GM18502 (cell line): ENCODE results near the gene UNC13D.
"Not testable (repeated sequence)": the region's sequence is repeated elsewhere in the genome, so short reads cannot be mapped to it uniquely, and the experiment has no call there.

Experiments used
- ATAC-seq: cut with Tn5 transposase; IDR thresholded peaks from one replicate; pipeline ENCODE4 v1.9.1; 2021; ENCODE audit warnings: mild to moderate bottlenecking; ENCODE audit not compliant: unreplicated experiment, poor library complexity

UNC13D gene

DNA sequence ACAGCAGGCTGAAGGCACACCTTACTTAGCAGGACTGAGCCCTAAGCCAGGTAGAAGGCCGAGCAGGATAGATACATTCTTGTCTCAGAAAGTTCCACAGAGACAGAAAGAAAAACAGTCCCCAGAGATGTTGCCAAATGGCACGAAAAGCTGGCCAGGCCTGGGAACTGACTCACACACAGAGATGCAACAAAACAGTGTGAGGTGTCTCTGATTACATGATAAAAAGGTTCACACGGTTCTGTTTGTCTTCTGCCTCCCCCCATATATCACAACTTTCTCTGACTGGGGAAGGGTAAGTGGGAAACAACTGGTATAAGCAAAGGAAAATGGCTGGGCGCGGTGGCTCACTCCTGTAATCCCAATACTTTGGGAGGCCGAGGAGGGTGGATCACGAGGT is 9.2 kb upstream of the UNC13D start:
- ATAC-seq = no peak

DNA sequence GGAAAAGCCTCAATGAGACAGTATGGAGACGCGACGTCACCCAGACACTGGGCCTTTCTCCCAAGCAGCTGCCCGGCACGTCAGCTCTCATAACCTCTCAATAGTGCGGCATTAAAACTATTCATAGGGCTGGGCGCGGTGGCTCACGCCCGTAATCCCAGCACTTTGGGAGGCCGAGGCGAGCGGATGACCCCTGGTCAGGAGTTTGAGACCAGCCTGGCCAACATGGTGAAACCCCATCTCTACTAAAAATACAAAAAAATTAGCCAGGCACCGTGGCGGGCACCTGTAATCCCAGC is 7.4 kb upstream of the UNC13D start:
- ATAC-seq = not testable (repeated sequence)

DNA sequence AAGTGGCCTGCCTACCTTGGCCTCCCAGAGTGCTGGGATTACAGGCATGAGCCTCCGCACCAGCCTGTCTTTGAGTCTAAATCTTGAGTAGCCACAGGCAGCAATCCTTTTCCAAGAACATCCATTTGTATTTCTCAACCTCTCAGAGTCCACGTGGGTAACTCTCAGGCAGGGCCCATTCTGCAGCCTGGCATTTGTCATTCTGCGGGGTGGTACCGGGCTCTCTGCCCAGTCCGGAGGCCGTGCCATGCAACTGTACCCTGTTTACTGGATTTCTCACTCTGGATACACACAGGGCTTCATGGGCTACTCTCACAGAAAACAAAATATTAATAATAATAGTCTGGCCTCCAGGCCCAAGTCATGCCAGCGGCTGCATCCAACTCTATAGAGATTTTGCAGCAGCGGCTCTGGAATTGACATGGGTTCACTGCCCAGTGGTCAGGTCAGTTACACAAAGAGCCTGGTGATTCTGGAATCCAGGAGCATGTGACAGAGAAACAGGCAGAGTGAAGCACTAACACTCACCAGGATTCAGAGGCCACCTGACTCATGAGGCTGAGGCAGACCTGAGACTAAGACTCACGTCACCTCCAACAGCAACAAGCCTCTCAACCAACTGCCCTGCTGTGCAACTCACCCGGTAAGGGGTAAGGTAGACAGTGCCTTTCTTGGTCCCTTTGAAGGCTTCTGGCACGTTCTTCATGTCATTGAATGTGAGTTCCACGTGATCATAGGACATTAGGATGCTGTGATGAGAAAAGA is 6.9 kb upstream of the UNC13D start:
- no peak for ATAC-seq

DNA sequence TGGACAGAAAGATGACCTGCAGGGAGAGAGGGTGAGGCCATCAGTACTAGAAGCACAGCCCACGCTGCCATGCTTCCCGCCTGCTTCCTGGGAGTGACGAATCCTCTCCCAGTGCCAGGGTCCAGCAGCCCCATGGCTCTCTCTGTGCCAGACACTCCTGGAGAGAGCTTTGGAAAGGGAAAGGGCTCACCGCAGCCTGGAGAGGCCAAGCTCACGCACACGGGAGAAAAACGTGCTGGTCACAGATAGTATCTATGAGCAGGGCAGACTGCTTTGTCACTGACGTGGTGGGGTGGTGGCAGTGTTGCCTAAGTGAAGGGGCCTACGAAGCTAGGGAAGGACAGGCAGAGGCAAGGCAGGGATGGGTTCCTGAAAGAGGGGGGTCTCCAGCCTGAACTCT is 5.5 kb upstream of the UNC13D start:
- no peak for ATAC-seq

DNA sequence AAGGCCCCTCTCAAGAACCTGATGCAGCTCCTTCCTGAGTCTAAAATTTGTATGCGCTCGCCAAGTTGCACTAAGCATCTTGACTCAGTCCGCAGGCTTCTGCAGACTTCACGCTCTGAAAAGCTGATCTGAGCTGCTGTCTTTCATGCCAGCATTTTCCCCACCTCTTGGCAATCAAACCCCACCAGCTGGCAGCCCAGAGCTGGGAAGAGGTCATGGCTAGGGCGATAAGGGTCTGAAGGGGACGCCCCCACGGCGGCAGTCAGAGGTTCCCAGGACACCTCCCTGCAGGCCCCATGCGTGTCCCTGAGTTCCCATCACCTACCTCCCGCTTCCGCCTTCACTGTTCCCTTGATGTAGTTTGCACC is 5.1 kb upstream of the UNC13D start:
- ATAC-seq = no peak

DNA sequence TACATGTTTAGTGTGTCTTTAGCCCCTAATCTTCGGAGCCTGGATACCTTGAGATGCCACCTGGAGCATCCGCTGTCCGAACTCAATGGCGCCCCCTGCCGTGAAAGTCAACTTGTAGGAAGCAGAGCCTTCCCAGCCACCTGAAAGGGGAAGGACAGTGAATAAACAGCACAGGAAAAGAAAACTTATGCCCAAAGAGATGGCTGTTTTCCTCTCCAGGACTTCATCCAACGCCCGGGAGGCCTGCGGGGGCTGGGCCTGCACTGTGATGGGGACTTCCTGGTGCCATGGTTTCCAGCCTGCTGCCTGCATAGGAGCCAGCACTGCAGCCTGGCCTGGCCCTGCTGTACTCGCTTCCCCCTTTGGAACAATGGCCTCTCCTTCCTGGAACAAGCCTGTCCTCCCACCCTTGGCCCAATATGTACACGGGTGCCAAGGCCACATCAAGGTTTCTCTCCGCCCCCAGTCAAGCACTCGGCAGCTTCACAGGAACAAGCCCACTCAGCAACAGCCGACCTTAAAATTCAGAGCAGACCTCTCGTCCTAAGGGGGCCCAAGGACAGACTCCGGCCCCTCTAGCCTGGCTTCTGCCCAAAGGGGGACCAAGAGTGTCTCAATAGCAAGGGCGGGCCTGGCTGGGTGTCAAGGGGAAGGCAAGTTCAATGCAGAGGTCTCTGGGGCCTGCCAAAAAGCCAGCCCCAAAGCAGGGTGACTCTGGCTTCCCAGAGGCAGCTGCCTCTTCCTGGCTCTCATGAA is 4.5 kb upstream of the UNC13D start:
- no peak for ATAC-seq

DNA sequence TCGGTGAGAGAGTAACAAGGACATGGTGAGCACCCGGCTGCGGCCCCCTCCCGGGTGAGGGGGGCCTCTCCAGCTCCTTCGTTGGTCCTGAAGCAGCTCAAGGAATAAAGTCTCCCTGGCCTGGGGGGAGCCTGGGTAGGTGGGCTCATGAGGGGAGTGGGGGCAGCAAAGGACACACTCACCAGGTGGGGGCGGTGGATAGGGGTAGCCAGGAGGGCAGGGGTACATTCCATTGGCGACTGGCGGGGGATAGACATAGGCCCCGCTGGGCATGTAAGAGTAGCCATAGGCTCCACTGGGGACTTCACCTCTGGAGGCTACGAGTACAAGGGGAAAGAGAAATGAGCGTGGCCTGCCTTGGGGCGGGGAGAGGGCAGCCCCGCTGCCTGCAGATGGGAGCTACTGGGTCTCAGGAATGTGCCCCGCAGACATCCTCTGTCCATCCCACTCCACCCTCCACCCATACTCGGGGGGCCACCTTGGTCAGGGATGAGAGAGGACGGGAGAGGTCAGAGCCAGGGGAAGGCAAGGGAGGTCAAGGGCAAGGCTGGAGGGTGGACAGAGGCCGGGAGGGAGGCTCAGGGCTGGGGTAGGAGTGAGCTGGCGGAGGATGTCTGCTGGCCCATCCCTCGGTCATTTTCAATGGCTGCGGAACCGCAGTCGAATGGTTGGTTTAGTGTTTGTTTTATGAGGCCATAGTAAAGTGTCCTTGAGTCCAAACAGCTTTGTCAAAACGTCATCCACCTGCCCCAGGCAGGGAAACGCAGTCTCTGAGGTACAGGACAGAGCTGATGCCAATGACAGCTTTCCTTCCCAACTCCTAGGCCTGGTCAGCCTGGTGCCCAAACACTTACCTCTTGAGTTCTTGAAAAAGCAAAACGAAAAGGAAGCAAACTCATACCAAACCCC is 3.7 kb upstream of the UNC13D start:
- ATAC-seq = no peak

DNA sequence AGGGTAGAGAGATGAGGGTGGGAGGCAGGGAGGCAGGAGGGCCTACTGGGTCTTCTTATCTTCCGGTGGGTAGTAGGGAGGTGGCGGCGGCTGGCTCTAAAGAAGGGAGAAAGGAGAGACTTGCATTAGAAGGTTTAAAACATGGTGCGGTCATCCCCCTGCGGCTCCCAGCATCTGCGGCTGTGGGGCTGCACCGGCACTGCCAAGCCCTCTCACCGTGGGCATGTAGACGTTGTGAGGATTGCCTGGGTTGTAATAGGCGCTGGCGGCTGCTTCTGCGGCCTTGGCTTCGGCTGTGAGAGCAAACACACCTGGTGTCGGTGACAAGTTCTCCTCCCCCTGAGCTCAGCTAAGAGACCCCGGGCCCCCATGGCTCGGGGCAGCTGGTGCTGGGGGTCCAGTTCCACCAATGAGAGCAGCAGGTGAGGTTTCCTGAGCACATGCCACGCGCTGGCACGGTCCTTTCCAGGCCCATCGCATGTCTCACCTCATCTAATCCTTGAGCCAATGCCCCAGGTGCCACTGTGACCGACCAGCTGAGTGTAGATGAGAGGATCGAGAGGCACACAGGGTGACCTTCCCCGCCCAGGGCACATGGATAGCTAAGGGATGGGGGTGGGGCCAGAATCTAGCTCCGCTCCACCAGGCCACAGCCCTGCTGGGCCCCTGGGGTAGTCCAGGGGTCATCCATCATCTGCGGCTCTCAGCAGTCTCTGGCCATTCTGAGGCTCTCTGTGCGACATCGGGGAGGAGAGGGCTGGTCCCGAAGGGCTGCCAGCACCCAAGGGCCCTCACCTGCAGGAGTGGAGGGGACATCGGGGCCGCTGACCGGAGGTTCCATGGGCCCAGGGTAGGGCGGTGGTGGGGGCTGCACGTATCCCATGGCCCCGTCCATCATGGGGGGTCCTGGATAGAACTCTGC is 2.7 kb upstream of the UNC13D start:
- ATAC-seq = no peak

DNA sequence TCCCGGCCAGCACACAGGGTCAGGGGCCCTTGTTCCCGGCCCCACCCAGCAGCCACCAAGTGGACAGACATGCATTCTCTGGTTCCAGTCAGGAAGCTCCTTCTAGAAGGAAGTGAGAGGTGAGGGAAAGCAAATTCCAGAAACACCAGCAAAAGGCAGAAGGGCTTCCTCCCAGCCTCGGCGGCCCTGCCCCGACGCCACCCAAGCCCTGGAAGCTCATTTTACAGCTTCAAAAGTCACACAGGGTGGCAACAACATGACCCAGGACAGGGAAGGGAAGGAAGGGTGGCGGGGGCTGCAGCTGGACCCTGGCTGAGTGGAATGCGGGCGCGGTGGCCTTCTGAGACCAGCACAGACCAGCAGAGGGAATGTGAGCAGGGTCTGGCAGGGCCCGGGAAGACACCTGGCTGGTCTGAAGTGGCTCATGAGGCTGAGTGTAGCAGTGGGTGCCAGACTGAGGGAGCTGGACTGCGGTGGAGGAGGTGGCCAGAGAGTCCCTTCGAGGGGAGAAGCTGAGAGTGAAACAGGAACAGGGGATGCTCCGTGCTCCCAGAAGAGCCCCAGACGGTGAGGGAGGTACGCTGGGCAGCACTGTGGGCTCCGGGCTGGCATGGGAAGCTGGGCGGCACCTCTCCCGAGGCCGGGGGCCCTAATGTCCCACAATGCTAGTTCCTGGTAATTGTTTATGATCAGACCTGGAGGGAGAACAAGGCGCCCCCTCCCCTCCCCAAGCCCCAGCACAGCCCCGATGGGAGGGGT is 1.9 kb upstream of the UNC13D start:
- no peak for ATAC-seq

DNA sequence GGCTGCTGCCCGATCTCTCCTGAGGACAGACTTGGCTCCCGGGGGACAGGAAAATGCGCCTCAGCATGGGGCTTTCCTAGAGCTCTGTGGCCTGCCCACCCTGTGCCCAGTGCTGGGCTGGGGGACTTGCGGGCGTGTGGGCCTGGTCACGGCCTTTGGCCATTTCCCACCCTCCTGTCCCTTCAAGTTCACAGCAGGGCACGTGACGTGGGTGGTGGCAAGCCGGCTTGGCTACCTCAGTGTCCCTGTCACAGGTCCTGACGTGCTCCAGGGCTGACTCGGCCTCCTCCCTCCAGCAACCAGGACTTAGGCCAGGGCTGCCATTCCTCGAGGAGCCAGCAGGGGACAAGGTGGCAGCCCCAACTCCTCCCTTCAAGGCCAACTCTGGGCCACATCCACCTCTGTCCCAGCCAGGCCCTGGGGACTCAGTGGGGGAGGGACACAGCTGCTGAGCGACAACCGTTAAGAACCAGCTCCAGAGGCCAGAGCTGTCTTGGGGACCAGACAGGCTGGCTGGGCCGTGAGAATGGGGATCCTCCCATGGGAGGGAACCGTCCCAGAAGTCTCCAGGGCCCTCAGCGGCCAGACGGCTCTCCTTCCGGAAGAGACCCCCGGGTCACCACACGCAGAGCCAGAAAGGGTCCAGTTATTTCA is 981 bp upstream of the UNC13D start:
- ATAC-seq = peak; percentile 72

DNA sequence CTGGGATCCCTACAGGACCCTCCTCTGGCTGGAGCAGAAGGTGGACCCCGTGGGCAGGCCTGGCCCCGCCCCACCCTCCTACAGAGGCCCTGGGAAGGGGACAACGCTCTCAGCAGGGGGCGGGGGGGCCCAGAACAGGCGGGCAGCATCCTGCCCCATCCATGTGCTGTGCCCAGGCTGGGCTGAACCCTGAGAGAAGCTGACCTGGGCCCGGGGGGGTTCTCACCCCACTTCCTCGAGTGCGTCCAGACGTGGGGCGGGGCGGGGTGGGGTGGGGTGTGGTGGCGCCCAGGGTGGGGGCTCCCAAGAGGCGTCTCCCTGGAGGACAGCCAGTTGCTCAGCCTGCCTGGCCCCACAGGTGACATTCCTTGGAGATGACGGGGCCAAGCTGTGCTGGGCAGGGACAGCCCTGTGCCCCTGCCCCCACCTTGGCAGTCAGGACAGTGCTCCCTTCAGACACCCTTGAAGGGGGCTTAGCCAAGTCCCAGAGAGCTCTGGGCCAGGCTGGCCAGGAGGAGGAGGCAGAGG is 390 bp upstream of the UNC13D start:
- ATAC-seq = no peak

DNA sequence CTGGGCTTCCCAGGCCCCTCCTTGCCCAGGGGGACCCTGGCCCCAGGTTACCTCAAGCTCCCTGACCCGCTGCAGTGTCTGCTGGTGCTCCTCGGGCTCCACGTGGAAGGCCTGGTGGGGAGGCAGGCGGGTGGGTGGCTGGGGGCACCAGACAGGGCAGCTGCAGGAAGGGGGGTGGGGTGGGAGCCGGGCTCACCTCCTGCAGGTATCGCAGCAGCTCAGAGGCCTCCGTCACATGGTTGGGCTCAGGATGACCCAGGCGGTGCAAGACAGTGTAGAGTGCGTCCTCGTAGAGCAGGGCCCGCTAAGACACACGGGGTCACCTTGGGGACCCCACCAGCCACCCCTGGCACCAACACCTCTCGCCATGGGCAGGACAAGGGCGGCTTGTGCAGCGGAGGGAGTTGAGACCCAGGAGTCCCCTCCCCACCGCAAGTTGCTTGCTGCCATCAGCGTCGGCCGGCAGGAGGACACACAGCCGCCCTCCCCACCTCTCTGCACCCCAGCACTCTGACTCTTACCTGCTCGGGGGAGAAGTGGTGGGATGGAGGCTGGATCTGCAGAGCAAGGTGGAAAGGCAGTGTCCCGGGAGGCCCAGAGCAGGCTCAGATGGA is 1.1 kb downstream of the UNC13D start:
- ATAC-seq = no peak

DNA sequence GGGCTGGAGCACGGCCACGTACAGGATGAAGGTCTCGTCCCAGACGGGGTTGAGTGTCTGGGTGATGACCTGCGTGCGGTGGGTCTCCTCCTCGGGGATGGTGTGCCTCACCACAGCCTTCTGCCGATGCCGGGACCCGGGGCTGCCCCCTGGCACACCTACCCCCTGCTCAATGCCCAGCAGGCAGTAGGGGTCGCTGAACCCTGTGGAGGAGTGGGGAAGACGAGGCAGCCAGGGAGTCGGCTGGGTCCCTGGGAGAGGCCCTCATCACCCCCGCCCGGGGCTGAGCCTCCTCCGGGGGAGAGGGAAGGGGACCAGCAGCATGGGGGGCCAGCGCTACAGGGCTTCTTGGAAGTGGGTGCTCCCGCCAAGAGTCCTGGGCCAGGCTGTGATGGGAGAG is 1.8 kb downstream of the UNC13D start:
- ATAC-seq = no peak

DNA sequence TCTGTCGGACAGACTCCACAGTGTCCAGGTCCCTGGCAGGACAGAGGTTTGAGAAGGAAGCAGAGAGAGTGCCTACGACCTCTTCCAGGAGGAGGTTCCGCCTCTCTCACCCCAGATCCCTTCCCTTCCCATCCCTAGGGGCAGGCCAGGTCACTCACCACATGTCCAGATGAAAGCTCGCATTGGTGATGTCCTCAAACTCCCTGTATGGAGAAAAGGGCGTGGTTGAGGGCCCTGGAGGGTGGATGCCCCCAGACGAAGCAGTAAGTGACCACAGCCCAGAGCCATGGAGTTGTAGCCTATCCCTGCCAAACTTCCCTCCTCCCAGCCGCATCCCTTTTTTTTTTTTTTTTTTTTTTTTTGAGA is 3.4 kb downstream of the UNC13D start:
- ATAC-seq = no peak

DNA sequence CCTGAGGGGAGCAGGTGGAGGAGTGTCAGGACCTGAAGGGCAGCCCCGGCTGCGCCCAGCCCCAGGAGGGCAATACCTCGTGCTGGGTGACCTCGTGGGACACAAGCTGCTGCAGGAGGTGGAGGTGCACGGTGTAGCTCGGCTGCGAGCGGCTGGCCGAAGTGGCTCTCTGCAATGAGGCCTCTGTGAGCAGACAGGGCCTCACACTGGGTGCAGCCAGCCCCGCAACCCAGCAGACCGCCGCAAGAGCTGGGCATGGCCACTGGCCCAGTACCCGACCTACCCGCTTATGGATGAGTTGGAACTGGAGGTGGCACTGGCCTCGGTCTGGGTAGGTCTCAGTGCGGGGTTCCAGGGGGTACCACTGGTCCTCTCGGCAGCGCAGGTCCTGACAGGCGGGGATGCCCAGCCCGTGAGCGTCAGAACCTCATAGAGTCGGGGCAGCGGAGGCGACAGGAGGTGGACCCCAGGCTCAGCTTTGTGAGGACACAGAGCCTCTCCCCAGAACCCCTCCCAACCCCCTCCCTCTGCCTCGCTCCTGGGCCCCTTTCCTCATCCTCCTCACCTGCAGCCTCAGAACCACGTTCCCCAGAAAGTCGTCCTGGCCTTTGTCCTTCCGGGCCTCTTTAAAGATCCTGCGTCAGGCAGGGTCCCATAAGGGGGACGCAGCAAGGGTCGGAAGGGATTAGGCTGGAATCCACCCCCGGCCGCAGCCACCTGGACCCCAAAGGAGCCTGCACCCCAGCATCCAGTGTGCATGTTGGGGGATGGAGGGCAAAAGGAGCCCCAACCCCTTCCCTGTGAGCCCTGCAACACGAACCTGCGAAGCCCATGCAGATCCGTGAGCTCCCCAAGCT is 4.0 kb downstream of the UNC13D start:
- ATAC-seq = no peak

DNA sequence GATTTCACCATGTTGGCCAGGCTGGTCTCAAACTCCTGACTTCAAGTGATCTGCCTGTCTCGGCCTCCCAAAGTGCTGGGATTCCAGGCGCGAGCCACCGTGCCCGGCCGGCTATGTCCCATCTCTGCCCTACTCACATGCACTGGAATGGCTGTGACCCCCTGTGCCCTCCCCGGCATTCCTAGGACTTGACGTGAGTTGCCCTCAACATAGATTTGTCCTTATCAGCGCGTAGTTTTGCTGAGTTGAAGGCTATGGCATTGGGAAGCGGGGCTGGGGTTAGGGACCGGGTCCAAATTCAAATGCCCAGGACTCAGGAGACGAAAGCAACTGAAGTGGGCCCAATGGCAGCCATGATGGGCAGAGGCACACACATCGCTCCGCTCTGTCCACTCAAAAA is 5.8 kb downstream of the UNC13D start:
- ATAC-seq = no peak

DNA sequence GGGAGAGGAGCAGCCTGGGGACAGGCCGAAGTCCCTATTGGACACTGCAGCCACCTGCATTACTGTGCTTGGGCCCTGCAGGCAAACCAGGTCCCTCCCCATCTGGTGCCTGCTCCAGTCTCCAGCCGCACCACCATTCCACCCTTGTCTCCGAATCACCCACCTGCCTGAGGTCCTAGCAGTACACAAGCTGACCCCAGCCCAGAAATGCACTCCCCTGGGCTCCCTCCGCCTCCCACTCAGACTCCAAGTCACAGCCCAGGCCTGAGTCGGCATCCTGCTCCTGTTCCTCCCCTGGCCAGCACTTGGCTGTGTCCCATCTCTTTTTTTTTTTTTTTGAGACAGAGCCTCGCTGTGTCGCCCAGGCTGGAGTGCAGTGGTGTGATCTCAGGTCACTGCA is 6.3 kb downstream of the UNC13D start:
- no peak for ATAC-seq
